ENCODE measurements around the gene CACNA1B. TPM values are rescaled to one million over a fixed set of nuclear protein-coding genes. Genes with fewer than 3 reads are reported as not detected.

CACNA1B gene
- polyA plus RNA-seq, 1 of the 3 experiments (the other 2 are of a cell fraction): 0.03 TPM

DNA sequence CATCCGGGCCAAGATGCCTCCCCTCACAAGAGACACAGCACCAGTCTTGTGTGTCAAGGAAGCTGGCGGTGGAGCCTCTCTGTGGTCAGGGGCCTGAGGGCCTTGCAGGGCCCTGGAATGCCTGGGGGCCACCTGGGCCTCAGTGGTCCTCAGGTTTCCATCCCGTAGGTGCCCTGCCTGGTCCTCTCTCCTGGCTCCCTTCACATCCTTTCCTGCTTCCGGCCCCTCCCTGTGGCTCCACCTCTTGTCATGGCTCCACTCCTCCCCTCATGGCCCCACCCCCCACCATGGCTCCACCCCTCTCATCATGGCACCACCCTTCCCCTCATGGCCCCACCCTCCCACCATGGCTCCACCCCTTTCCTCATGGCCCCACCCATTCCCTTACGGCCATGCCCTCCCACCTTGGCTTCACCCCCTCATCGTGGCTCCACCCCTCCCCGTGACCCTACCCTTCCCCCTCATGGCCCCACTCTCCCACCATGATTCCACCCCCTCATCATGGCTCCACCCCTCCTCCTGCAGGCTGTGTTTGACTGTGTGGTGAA, 175.8 kb downstream of the CACNA1B start:
- no peak overlapping the region for H2AFZ ChIP-seq (ENCODE audit: low read depth)
- POLR2A ChIA-PET: no interaction called here

DNA sequence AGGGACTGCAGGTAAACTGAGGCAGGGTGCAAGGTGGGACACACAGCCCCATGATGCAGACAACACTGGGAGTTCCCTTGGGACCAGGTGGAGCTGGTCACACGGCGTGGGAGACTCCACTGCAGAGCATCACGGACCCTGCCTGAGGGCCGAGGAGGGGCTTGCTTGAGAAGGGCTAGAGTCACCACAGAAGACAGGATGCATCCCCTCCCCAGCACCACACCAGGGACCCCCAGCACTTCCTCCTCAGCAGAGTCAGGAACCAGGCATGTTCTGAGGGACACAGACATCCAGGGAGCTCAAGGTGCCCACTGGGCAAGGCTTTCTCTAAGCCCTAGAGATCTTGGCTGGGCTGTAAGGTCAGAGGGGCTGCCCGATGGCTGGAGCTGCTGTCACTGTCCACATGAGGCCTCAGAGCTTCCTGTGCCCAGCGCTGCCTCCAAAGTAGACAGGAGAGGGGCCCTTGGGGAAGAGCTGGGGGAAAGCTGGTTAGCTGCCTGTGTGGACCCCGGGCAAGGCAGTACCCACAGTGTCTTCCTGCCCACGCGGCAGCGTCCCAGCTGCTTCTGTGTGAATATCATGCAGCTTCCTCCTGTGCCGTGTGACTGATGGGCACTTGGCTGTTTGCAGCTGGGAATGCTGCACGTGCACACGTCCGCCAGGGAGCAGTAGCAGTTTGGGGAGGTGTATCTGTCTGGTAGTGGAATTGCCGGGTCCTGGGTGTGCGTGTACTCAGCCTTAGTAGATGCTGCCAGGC, 176.6 kb downstream of the CACNA1B start:
- Histone ChIP-seq H3K4me3 (ENCODE audit: low read depth in 2 of 2, low read length in 1 of 2) (no peak overlapping the region), H3K36me3 (replicated peaks in 1 of 2; ENCODE audit: control insufficient read depth in 1 of 2, insufficient read depth in 2 of 2, low read length in 1 of 2) (no peaks in the 10 kb centered on the region), H4K20me1 (ENCODE audit: insufficient read depth) (no peaks in the 10 kb centered on the region), H3K9ac (no peak overlapping the region), H3K27ac (ENCODE audit: low read depth in 2 of 2, low read length in 1 of 2) (no peak overlapping the region), H3K9me3 (no peaks in the 10 kb centered on the region), H3K9me2 (no peaks in the 10 kb centered on the region), H3F3A (replicated peaks; ENCODE audit: insufficient read depth) (no peaks in the 10 kb centered on the region), H3K4me1 (ENCODE audit: control insufficient read depth in 1 of 2, insufficient read depth in 2 of 2, low read depth in 1 of 2, low read length in 1 of 2) (no peaks in the 10 kb centered on the region), H3K79me2 (ENCODE audit: insufficient read depth) (no peaks in the 10 kb centered on the region), H2AFZ (ENCODE audit: low read depth) (no peak overlapping the region), H3K4me2 (no peak overlapping the region), H3K27me3 (ENCODE audit: insufficient read depth) (no peaks in the 10 kb centered on the region)
- DNase-seq: no peak
- POLR2A ChIA-PET: no interaction called here
- 64% methylated on average over 10 of the region's 16 CpGs for WGBS (ENCODE audit: low lambda C conversion rate)
- CTCF ChIA-PET: interaction anchor here (0.9 kb wide), 1 partner anchor 381 kb away, joined by 3 read pairs; no protein-coding TSS in a partner anchor
- no peak for TF ChIP-seq TAF1 (IDR thresholded peaks at IDR 0.05; ENCODE audit: borderline replicate concordance, low read depth, low read length)
- TF ChIP-seq, protein P1, sequence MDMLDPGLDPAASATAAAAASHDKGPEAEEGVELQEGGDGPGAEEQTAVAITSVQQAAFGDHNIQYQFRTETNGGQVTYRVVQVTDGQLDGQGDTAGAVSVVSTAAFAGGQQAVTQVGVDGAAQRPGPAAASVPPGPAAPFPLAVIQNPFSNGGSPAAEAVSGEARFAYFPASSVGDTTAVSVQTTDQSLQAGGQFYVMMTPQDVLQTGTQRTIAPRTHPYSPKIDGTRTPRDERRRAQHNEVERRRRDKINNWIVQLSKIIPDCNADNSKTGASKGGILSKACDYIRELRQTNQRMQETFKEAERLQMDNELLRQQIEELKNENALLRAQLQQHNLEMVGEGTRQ (IDR thresholded peaks at IDR 0.05; ENCODE audit: borderline replicate concordance, low read depth, low read length): no peak
- TF ChIP-seq, protein P2, sequence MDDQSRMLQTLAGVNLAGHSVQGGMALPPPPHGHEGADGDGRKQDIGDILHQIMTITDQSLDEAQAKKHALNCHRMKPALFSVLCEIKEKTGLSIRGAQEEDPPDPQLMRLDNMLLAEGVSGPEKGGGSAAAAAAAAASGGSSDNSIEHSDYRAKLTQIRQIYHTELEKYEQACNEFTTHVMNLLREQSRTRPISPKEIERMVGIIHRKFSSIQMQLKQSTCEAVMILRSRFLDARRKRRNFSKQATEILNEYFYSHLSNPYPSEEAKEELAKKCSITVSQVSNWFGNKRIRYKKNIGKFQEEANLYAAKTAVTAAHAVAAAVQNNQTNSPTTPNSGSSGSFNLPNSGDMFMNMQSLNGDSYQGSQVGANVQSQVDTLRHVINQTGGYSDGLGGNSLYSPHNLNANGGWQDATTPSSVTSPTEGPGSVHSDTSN (IDR thresholded peaks at IDR 0.05): no peak
- no peak for TF ChIP-seq SIN3A (IDR thresholded peaks at IDR 0.05; ENCODE audit: borderline replicate concordance, low read depth, low read length)
- no peak for TF ChIP-seq TEAD4 (IDR thresholded peaks at IDR 0.05; ENCODE audit: borderline replicate concordance, insufficient read depth)
- no peak for TF ChIP-seq MEF2A (IDR thresholded peaks at IDR 0.05; ENCODE audit: borderline replicate concordance, low read depth)
- no peak for TF ChIP-seq GATA2 (CRISPR knock-in tag; IDR thresholded peaks at IDR 0.05)
- TF ChIP-seq, protein P3, sequence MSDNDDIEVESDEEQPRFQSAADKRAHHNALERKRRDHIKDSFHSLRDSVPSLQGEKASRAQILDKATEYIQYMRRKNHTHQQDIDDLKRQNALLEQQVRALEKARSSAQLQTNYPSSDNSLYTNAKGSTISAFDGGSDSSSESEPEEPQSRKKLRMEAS (IDR thresholded peaks at IDR 0.05; ENCODE audit: low read depth): no peak
- no peak for TF ChIP-seq MXI1 (IDR thresholded peaks at IDR 0.05; ENCODE audit: low read depth, low read length)
- TF ChIP-seq YY1 (IDR thresholded peaks at IDR 0.05; ENCODE audit: low read depth): no peak
- TF ChIP-seq JUND (IDR thresholded peaks at IDR 0.05): no peak
- no peak for TF ChIP-seq CHD2 (IDR thresholded peaks at IDR 0.05; ENCODE audit: low read length, partially characterized antibody)
- no peak for TF ChIP-seq FOSL2 (IDR thresholded peaks at IDR 0.05; ENCODE audit: borderline replicate concordance, low read depth)
- no peak for TF ChIP-seq POLR2AphosphoS5 (IDR thresholded peaks at IDR 0.05; ENCODE audit: low read depth, low read length)

More for the DNA sequence above, 175.8 kb downstream of the CACNA1B start:
- Histone ChIP-seq H3K9ac (no peak overlapping the region), H4K20me1 (ENCODE audit: insufficient read depth) (no peaks in the 10 kb centered on the region), H3K9me2 (no peaks in the 10 kb centered on the region), H3K9me3 (no peaks in the 10 kb centered on the region), H3K27ac (ENCODE audit: low read depth in 2 of 2, low read length in 1 of 2) (no peak overlapping the region), H3K4me3 (ENCODE audit: low read depth in 2 of 2, low read length in 1 of 2) (no peak overlapping the region), H3K4me1 (ENCODE audit: control insufficient read depth in 1 of 2, insufficient read depth in 2 of 2, low read depth in 1 of 2, low read length in 1 of 2) (no peaks in the 10 kb centered on the region), H3K36me3 (replicated peaks in 1 of 2; ENCODE audit: control insufficient read depth in 1 of 2, insufficient read depth in 2 of 2, low read length in 1 of 2) (no peaks in the 10 kb centered on the region), H3K79me2 (ENCODE audit: insufficient read depth) (no peaks in the 10 kb centered on the region), H3K27me3 (ENCODE audit: insufficient read depth) (no peaks in the 10 kb centered on the region), H3K4me2 (no peak overlapping the region), H3F3A (replicated peaks; ENCODE audit: insufficient read depth) (no peaks in the 10 kb centered on the region)
- CTCF ChIA-PET: no interaction called here
- 70% methylated on average over 6 of the region's 7 CpGs for WGBS (ENCODE audit: low lambda C conversion rate)
- no peak for TF ChIP-seq RFX5 (IDR thresholded peaks at IDR 0.05; ENCODE audit: low read length)
- no peak for TF ChIP-seq TEAD4 (IDR thresholded peaks at IDR 0.05; ENCODE audit: borderline replicate concordance, insufficient read depth)
- TF ChIP-seq GABPA (IDR thresholded peaks at IDR 0.05; ENCODE audit: low read depth): no peak
- TF ChIP-seq, protein P1 (IDR thresholded peaks at IDR 0.05; ENCODE audit: borderline replicate concordance, low read depth, low read length): no peak
- TF ChIP-seq, protein P4, sequence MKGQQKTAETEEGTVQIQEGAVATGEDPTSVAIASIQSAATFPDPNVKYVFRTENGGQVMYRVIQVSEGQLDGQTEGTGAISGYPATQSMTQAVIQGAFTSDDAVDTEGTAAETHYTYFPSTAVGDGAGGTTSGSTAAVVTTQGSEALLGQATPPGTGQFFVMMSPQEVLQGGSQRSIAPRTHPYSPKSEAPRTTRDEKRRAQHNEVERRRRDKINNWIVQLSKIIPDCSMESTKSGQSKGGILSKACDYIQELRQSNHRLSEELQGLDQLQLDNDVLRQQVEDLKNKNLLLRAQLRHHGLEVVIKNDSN (IDR thresholded peaks at IDR 0.05; ENCODE audit: borderline replicate concordance, low read depth): no peak
- no peak for TF ChIP-seq RAD21 (IDR thresholded peaks at IDR 0.05; ENCODE audit: low read length)
- no peak for TF ChIP-seq EZH2phosphoT487 (IDR thresholded peaks at IDR 0.05; ENCODE audit: borderline replicate concordance, low read depth)
- no peak for TF ChIP-seq MEF2A (IDR thresholded peaks at IDR 0.05; ENCODE audit: borderline replicate concordance, low read depth)
- TF ChIP-seq SIN3A (IDR thresholded peaks at IDR 0.05; ENCODE audit: borderline replicate concordance, low read depth, low read length): no peak
- TF ChIP-seq, protein P5, sequence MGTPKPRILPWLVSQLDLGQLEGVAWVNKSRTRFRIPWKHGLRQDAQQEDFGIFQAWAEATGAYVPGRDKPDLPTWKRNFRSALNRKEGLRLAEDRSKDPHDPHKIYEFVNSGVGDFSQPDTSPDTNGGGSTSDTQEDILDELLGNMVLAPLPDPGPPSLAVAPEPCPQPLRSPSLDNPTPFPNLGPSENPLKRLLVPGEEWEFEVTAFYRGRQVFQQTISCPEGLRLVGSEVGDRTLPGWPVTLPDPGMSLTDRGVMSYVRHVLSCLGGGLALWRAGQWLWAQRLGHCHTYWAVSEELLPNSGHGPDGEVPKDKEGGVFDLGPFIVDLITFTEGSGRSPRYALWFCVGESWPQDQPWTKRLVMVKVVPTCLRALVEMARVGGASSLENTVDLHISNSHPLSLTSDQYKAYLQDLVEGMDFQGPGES (IDR thresholded peaks at IDR 0.05; ENCODE audit: low read depth, low read length): no peak
- TF ChIP-seq FOSL2 (IDR thresholded peaks at IDR 0.05; ENCODE audit: borderline replicate concordance, low read depth): no peak
- TF ChIP-seq TAF1 (IDR thresholded peaks at IDR 0.05; ENCODE audit: borderline replicate concordance, low read depth, low read length): no peak
- no peak for TF ChIP-seq MXI1 (IDR thresholded peaks at IDR 0.05; ENCODE audit: low read depth, low read length)
- peak; percentile 79 for DNase-seq

Measured in SK-N-SH (cell line).